ENCODE results near the gene IGSF5.

The IGSF5 gene

GRCh38 chr21:39825250-39825649 is 80.3 kb downstream of the IGSF5 start:
- TF ChIP-seq CTCF (IDR thresholded peaks at IDR 0.05; ENCODE audit: insufficient read depth, low read length, poor library complexity, severe bottlenecking) = no peak
- no peak for DNase-seq (ENCODE audit: extremely low read depth, insufficient read length)
- no peaks in the 10 kb centered on the region for H3K36me3 ChIP-seq (ENCODE audit: control insufficient read depth, insufficient read depth, low read length)
- no peak overlapping the region for H3K4me3 ChIP-seq (replicated peaks; ENCODE audit: low read depth, low read length)
- no peaks in the 10 kb centered on the region for H3K27me3 ChIP-seq (replicated peaks; ENCODE audit: control insufficient read depth, insufficient read depth, low read length)

GRCh38 chr21:39834543-39834942 is 89.6 kb downstream of the IGSF5 start:
- no peaks in the 10 kb centered on the region for H3K27me3 ChIP-seq (replicated peaks; ENCODE audit: control insufficient read depth, insufficient read depth, low read length)
- no peaks in the 10 kb centered on the region for H3K36me3 ChIP-seq (ENCODE audit: control insufficient read depth, insufficient read depth, low read length)
- no peak overlapping the region for H3K4me3 ChIP-seq (replicated peaks; ENCODE audit: low read depth, low read length)
- no peak for DNase-seq (ENCODE audit: extremely low read depth, insufficient read length)
- TF ChIP-seq CTCF (IDR thresholded peaks at IDR 0.05; ENCODE audit: insufficient read depth, low read length, poor library complexity, severe bottlenecking) = no peak

- Histone ChIP-seq H3K36me3 (ENCODE audit: control insufficient read depth, insufficient read depth, low read length) (no peaks in the 10 kb centered on the region), H3K4me3 (replicated peaks; ENCODE audit: low read depth, low read length) (no peak overlapping the region), H3K27me3 (replicated peaks; ENCODE audit: control insufficient read depth, insufficient read depth, low read length) (no peaks in the 10 kb centered on the region)
- DNase-seq (ENCODE audit: extremely low read depth, insufficient read length) = no peak
- TF ChIP-seq CTCF (IDR thresholded peaks at IDR 0.05; ENCODE audit: insufficient read depth, low read length, poor library complexity, severe bottlenecking) = no peak
These were observed 92.9 kb downstream of the IGSF5 start for GRCh38 chr21:39837861-39838359.

GRCh38 chr21:39840373-39841097 is 95.6 kb downstream of the IGSF5 start:
- TF ChIP-seq CTCF (IDR thresholded peaks at IDR 0.05; ENCODE audit: insufficient read depth, low read length, poor library complexity, severe bottlenecking) = no peak
- Histone ChIP-seq H3K4me3 (replicated peaks; ENCODE audit: low read depth, low read length) (no peak overlapping the region), H3K36me3 (ENCODE audit: control insufficient read depth, insufficient read depth, low read length) (no peaks in the 10 kb centered on the region), H3K27me3 (replicated peaks; ENCODE audit: control insufficient read depth, insufficient read depth, low read length) (no peaks in the 10 kb centered on the region)
- DNase-seq (ENCODE audit: extremely low read depth, insufficient read length) = no peak

GRCh38 chr21:39842741-39843459 is 97.9 kb downstream of the IGSF5 start:
- no peak for TF ChIP-seq CTCF (IDR thresholded peaks at IDR 0.05; ENCODE audit: insufficient read depth, low read length, poor library complexity, severe bottlenecking)
- Histone ChIP-seq H3K36me3 (ENCODE audit: control insufficient read depth, insufficient read depth, low read length) (no peaks in the 10 kb centered on the region), H3K4me3 (replicated peaks; ENCODE audit: low read depth, low read length) (no peak overlapping the region), H3K27me3 (replicated peaks; ENCODE audit: control insufficient read depth, insufficient read depth, low read length) (no peaks in the 10 kb centered on the region)
- no peak for DNase-seq (ENCODE audit: extremely low read depth, insufficient read length)

Data from GM06990 (cell line).